Activated T-cell treated with anti-CD3 and anti-CD28 coated beads, Interleukin-2, amount 50 U/mL, for 72 hours (primary cell): Measurements from ENCODE around the gene CLIP1. TPM values are rescaled to one million over a fixed set of nuclear protein-coding genes. Genes with fewer than 3 reads are reported as not detected.
"Not testable (repeated sequence)": the region's sequence is repeated elsewhere in the genome, so short reads cannot be mapped to it uniquely, and the experiment has no call there.

Experiments used
- ATAC-seq, 2 donors: fragments of 150-1000 bp; cut with Tn5 transposase; replicated peaks in 1 of 2; 2 replicates each; pipeline ENCODE4 v1.10.0; 2021; ENCODE audit warnings: moderate library complexity in 2 of 2, mild to moderate bottlenecking in 1 of 2
- DNase-seq, 2 donors: peaks; one replicate each; pipeline ENCODE4 v3.0.0; 2021 to 2022; ENCODE audit warnings: mixed read lengths in 1 of 2
- H3K27ac Mint-ChIP-seq: one replicate; pipeline ENCODE4 v1.8.0; 2022; ENCODE audit warnings: mild to moderate bottlenecking, moderate library complexity, mixed read lengths
- H3K27me3 Mint-ChIP-seq: one replicate; pipeline ENCODE4 v1.8.0; 2022; ENCODE audit warnings: low read depth, mixed read lengths
- H3K36me3 Mint-ChIP-seq, 2 donors: one replicate each; pipeline ENCODE4 v1.8.0; 2022; ENCODE audit warnings: mixed read lengths in 2 of 2, mild to moderate bottlenecking in 1 of 2; ENCODE audit not compliant: insufficient read depth in 2 of 2
- H3K4me1 Mint-ChIP-seq: one replicate; pipeline ENCODE4 v1.8.0; 2022; ENCODE audit warnings: low read depth, mixed read lengths
- H3K4me3 Mint-ChIP-seq, 2 donors: one replicate each; pipeline ENCODE4 v1.8.0; 2022; ENCODE audit warnings: mild to moderate bottlenecking in 2 of 2, mixed read lengths in 2 of 2, moderate library complexity in 2 of 2
- H3K9me3 Mint-ChIP-seq, 2 donors: one replicate each; pipeline ENCODE4 v1.8.0; 2022; ENCODE audit warnings: mixed read lengths in 2 of 2
- total RNA-seq, 2 donors: library from RNA; stranded (reverse); gene quantifications; one replicate each; pipeline ENCODE4 v1.2.3, GENCODE V29; 2022

CLIP1 gene
- total RNA-seq, 2 donors from 2014 or later = 87.3 to 108 TPM

DNA sequence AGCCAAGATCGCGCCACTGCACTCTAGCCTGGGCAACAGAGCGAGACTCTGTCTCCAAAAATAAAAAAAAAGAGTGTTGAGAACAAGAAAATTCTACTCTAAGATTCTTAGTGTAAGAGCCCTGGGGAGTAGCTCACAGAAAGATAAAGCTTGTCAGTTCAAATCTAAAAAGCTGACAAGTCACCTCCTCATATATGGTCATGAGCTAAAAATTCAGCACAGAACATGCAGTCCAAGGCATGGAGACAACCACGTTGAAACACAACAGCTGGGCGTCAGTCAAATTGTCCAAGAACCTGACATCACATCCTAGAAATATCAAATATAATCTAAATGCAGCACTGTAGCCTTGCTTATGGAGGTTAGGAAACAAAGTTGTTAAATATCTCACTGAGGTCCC lies 47.8 kb downstream of the CLIP1 start:
- H3K36me3 Mint-ChIP-seq = peaks cover 4 to 25% of the 10 kb centered on the region in 2 donors
- no peaks in the 10 kb centered on the region for H3K9me3 Mint-ChIP-seq
- DNase-seq (no peak), ATAC-seq (no peak)
- no peaks in the 10 kb centered on the region for H3K27me3 Mint-ChIP-seq
- H3K4me1 Mint-ChIP-seq = peaks cover 14% of the 10 kb centered on the region
- no peak overlapping the region for H3K4me3 Mint-ChIP-seq
- H3K27ac Mint-ChIP-seq = no peak overlapping the region

DNA sequence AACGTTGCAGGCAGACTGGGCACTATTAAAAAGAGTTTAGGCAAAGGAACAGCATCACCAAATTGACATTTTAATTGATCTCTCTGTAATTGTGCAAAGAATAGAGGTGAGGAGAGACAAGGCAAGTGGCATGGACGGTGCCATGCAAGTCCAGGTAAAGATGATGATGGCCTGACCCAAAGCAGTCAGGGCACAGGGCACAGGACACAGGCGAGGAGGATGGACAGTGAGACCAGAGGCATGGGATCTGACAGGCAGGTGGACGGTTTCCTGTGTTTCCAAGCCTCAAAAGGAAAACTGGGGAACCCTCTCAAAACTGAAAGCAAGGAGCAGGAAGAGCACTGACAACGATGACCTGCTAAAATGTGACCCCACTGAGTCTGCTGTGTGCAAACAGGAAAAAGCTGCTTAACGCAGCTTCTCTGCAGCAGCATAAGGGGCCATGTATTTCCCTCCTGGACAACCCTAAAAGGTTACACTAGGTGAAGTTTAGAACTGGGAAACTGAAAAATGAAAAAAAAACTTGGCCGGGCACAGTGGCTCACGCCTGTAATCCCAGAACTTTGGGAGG lies 50.9 kb downstream of the CLIP1 start:
- Mint-ChIP-seq H3K27ac (no peak overlapping the region), H3K4me1 (peaks cover 32% of the 10 kb centered on the region), H3K9me3 (no peaks in the 10 kb centered on the region), H3K36me3 (peaks cover 6 to 9% of the 10 kb centered on the region in 2 donors), H3K4me3 (peak overlapping the region in 1 of 2 donors; percentile 17), H3K27me3 (no peaks in the 10 kb centered on the region)
- no peak for ATAC-seq
- DNase-seq = no peak

DNA sequence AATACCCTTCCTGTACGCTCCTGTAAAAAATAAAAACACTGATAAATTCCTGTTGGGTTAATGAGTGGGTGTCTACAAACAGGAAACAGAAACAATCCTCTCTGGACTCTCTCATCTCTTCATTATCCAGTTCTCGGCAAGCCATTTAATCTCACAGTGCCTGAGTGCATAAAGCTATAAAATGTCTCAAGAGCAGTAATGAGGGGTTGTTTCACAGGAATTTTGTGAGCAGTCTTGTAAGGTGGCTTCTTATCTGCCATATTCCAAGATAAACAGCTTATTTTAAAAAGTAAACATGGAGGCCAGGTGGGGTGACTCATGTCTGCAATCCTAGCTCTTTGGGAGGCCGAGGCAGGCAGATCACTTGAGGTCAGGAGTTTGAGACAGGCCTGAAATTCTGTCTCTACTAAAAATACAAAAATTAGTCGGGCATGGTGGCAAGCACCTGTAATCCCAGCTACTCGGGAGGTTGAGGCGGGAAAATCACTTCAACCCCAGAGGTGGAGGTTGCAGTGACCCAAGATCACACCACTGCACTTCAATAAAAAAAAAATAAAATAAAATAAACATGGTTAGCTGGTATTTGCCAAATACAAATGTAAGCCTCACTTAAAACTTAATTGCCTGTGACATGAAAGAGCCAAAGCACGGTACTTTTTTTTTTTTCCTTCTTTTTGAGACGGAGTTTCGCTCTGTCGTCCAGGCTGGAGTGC lies 54.0 kb downstream of the CLIP1 start:
- H3K4me1 Mint-ChIP-seq = peaks cover 44% of the 10 kb centered on the region
- H3K9me3 Mint-ChIP-seq = no peaks in the 10 kb centered on the region
- H3K4me3 Mint-ChIP-seq = no peak overlapping the region
- peaks cover 7 to 10% of the 10 kb centered on the region in 2 donors for H3K36me3 Mint-ChIP-seq
- DNase-seq (no peak), ATAC-seq (no peak)
- H3K27ac Mint-ChIP-seq = peak overlapping the region; percentile 39
- H3K27me3 Mint-ChIP-seq = no peaks in the 10 kb centered on the region

DNA sequence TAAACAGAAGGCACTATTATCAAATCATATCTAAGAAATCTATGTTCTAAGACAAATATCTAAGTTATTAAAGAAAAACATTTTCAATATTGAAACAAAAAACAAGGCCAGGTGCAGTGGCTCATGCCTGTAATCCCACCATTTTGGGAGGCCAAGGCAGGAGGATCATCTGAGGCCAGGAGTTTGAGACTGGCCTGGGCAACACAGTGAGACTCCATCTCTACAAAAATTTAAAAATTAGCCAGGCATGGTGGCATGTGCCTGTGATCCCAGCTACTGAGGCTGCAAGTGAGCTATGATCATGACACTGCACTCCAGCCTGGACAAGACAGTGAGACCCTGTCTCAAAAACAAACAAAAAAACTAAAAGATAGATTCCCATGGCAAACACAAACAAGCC lies 54.8 kb downstream of the CLIP1 start:
- H3K4me1 Mint-ChIP-seq = peaks cover 44% of the 10 kb centered on the region
- not testable (repeated sequence) for DNase-seq, H3K4me3 Mint-ChIP-seq, H3K27me3 Mint-ChIP-seq, ATAC-seq, H3K9me3 Mint-ChIP-seq, H3K36me3 Mint-ChIP-seq
- peak overlapping the region; percentile 94 for H3K27ac Mint-ChIP-seq

DNA sequence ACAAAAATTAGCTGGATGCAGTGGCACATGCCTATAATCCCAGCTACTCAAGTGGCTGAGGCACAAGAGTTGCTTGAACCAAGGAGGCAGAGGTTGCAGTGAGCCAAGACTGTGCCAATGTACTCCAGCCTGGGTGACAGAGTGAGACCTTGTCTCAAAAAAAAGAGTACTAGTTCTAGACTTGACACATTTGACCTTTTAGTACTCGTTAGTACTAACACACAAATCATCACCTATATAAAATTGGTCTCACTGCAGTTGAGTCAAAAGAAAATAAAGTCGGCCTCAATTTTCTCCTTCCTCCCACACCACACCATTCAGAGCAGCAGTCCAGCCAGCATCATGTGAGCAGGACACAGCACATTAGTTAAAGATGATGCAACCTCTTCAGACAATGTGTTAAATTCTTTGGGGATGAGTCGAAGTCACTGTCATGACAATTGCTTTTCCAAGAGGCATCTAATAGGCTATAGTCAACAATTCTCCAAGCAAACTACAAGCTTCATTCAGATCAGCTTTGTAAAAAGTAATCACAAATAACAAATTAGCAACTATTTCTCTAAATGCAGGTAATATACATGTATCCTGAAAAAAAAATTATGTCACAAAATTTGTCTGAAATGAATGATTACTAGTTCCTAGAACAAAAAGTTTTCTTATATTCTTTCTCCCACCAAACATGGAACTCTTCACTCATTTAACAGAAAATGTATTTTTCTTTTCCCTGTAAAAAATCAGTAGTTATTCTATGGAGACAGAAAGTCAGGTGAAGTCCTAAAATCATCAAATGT lies 55.6 kb downstream of the CLIP1 start:
- Mint-ChIP-seq H3K36me3 (peaks cover 8 to 10% of the 10 kb centered on the region in 2 donors), H3K4me3 (peak overlapping the region; percentile 8 to 30), H3K27me3 (no peaks in the 10 kb centered on the region), H3K4me1 (peaks cover 43% of the 10 kb centered on the region), H3K9me3 (no peaks in the 10 kb centered on the region), H3K27ac (peak overlapping the region; percentile 94)
- DNase-seq = peak; percentile 24 to 34
- peak; percentile 87 to 96 for ATAC-seq

DNA sequence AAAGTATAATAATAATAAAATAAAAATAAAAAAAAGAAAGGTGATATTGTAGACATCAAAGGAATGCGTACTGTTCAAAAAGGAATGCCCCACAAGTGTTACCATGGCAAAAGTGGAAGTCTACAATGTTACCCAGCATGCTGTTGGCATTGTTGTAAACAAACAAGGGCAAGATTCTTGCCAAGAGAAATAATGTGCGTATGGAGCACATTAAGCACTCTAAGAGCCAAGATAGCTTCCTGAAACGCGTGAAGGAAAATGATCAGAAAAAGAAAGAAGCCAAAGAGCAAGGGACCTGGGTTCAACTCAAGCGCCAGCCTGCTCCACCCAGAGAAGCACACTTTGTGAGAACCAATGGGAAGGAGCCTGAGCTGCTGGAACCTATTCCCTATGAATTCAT lies 57.2 kb downstream of the CLIP1 start:
- H3K4me3 Mint-ChIP-seq, DNase-seq, H3K27me3 Mint-ChIP-seq, H3K9me3 Mint-ChIP-seq, H3K27ac Mint-ChIP-seq, ATAC-seq: not testable (repeated sequence)
- Mint-ChIP-seq H3K36me3 (peaks cover 8 to 12% of the 10 kb centered on the region in 2 donors), H3K4me1 (peaks cover 30% of the 10 kb centered on the region)

DNA sequence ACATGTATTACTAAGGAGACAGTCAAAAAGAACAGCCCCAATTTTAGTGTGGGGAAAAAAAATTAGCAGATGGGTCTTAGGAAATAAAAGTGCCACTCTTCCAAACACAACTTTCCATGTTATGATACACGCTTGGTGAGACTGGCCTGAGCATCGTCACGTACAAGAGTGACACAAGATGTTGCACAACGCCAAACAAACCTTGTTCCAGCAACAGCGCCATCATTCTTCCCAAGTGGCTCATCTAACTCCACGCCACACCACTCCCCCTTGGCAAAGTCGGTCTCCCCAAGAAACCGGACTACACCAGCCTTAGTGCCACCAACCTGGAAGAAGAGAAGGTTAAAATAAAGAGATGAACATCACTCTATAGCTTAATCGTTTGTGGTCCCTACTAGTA lies 58.7 kb downstream of the CLIP1 start:
- Mint-ChIP-seq H3K9me3 (no peaks in the 10 kb centered on the region), H3K27me3 (no peaks in the 10 kb centered on the region), H3K4me3 (no peak overlapping the region), H3K4me1 (peaks cover 24% of the 10 kb centered on the region), H3K27ac (peak overlapping the region; percentile 33), H3K36me3 (peaks cover 6 to 15% of the 10 kb centered on the region in 2 donors)
- DNase-seq (no peak), ATAC-seq (no peak)

DNA sequence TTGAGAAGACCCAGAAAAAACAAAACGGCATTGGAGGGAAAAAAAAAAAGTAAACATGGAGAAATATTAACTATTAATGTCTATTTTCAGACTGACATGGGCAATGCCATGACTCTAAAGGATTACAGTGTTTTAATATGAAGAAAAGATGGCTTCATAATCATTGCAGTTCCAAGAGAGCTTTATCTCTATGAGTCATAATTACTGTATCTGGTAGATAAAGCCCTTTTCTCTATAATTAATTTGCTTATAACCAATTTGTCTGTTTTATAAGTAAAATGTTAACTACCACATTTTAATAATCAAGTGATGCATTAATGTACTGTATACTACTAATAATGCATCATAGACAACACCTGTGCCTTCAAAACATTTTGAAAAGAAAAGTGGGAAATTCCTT lies 59.7 kb downstream of the CLIP1 start:
- H3K27ac Mint-ChIP-seq = no peak overlapping the region
- ATAC-seq (no peak), DNase-seq (no peak)
- no peaks in the 10 kb centered on the region for H3K27me3 Mint-ChIP-seq
- peaks cover 24% of the 10 kb centered on the region for H3K4me1 Mint-ChIP-seq
- H3K9me3 Mint-ChIP-seq = no peaks in the 10 kb centered on the region
- no peak overlapping the region for H3K4me3 Mint-ChIP-seq
- H3K36me3 Mint-ChIP-seq = peaks cover 6 to 15% of the 10 kb centered on the region in 2 donors

DNA sequence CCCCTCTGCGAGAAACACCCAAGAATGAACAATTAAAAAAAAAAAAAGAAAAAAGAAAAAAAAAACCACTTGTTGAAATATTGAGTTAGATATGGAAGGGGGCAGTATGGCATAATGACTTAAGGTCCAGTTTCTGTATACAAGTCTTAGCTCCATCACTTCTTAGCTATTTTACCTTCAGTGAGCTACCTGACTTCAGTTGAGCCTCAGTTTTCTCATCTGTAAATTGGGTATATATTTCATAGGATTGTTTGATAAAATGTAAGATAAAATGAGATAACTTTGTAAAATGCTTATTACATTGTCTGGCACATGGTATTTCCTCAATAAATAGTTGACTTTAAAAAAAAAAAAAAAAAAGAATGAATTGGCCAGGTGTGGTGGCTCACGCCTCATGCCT lies 64.1 kb downstream of the CLIP1 start:
- peaks cover 5 to 21% of the 10 kb centered on the region in 2 donors for H3K36me3 Mint-ChIP-seq
- not testable (repeated sequence) for H3K27me3 Mint-ChIP-seq, H3K4me3 Mint-ChIP-seq, ATAC-seq, DNase-seq, H3K9me3 Mint-ChIP-seq, H3K27ac Mint-ChIP-seq
- H3K4me1 Mint-ChIP-seq = peaks cover 10% of the 10 kb centered on the region

DNA sequence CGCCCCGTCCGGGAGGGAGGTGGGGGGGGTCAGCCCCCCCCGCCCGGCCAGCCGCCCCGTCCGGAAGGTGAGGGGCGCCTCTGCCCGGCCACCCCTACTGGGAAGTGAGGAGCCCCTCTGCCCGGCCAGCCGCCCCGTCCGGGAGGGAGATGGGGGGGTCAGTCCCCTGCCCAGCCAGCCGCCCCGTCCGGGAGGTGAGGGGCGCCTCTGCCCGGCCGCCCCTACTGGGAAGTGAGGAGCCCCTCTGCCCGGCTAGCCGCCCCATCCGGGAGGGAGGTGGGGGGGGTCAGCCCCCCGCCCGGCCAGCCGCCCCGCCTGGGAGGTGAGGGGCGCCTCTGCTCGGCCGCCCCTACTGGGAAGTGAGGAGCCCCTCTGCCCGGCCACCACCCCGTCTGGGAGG lies 64.9 kb downstream of the CLIP1 start:
- Mint-ChIP-seq H3K4me1 (peaks cover 10% of the 10 kb centered on the region), H3K36me3 (peaks cover 5 to 22% of the 10 kb centered on the region in 2 donors)
- not testable (repeated sequence) for H3K4me3 Mint-ChIP-seq, H3K27ac Mint-ChIP-seq, H3K9me3 Mint-ChIP-seq, H3K27me3 Mint-ChIP-seq, DNase-seq, ATAC-seq

DNA sequence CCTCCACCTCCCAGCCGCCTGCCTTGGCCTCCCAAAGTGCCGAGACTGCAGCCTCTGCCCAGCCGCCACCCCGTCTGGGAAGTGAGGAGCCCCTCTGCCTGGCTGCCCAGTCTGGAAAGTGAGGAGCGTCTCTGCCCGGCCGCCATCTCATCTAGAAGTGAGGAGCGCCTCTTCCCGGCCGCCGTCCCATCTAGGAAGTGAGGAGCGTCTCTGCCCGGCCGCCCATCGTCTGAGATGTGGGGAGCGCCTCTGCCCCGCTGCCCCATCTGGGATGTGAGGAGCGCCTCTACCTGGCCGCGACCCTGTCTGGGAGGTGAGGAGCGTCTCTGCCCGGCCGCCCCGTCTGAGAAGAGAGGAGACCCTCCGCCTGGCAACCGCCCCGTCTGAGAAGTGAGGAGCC lies 65.5 kb downstream of the CLIP1 start:
- H3K9me3 Mint-ChIP-seq, DNase-seq, H3K4me3 Mint-ChIP-seq, H3K27ac Mint-ChIP-seq, H3K27me3 Mint-ChIP-seq, ATAC-seq: not testable (repeated sequence)
- peaks cover 10% of the 10 kb centered on the region for H3K4me1 Mint-ChIP-seq
- peaks cover 5 to 24% of the 10 kb centered on the region in 2 donors for H3K36me3 Mint-ChIP-seq

DNA sequence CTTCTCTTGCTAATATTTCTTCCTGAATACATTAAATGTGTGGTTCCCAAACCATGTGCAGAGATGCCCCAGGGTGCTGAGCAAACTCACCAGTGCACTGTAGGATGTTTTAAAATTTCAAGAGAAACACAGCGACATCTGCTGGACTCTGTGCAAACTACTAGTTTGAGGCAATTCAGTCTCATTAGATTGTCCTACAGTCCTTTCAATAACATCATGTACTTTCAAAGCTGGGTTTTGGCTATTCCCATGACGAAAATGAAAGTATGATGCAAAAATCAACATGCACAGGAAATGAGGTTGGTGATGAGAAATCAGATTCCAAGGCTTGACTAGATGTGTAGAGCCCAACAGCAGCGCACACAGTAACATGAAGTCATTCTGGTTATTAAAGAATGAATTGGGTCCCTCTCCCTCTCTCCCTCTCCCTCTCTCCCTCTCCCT lies 66.3 kb downstream of the CLIP1 start:
- Mint-ChIP-seq H3K27ac (peak overlapping the region; percentile 93), H3K36me3 (peaks cover 3 to 22% of the 10 kb centered on the region in 2 donors), H3K4me1 (peaks cover 10% of the 10 kb centered on the region), H3K4me3 (no peak overlapping the region), H3K9me3 (no peaks in the 10 kb centered on the region), H3K27me3 (no peaks in the 10 kb centered on the region)
- DNase-seq (peak; percentile 29 to 60), ATAC-seq (peak; percentile 80 to 85)

DNA sequence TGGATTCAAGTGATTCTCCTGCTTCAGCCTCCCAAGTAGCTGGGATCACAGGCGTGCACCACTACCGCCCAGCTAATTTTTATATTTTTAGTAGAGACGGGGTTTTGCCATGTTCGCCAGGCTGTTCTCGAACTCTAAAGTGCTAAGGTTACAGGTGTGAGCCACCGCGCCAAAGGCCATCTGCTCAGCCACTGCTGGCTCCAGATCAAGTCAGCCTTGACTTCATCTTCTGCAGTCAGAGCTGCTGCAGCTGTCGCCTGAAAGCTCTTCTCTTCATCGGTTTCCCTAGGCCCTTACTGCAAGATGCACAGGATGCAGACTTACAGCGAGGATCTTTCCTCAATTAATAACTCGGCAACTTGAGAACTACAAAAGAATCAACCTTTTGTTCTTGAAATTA lies 66.8 kb downstream of the CLIP1 start:
- peaks cover 10% of the 10 kb centered on the region for H3K4me1 Mint-ChIP-seq
- ATAC-seq (no peak), DNase-seq (no peak)
- no peaks in the 10 kb centered on the region for H3K9me3 Mint-ChIP-seq
- peaks cover 3 to 18% of the 10 kb centered on the region in 2 donors for H3K36me3 Mint-ChIP-seq
- no peak overlapping the region for H3K4me3 Mint-ChIP-seq
- peak overlapping the region; percentile 93 for H3K27ac Mint-ChIP-seq
- no peaks in the 10 kb centered on the region for H3K27me3 Mint-ChIP-seq
